SJCRH30 (cell line): ENCODE data around the gene ATP11A. TPM values are rescaled to one million over a fixed set of nuclear protein-coding genes. Genes with fewer than 3 reads are reported as not detected.

ENCODE experiments used
- DNase-seq, 2 experiments: peaks; one replicate each; pipeline ENCODE4 v3.0.0-alpha.2; 2015 to 2020
- H3K27ac ChIP-seq: fragments of 250-450 bp; sonication (Bioruptor Pico); 2 replicates; pipeline ENCODE4 v1.5.1; 2020; ENCODE audit warnings: mild to moderate bottlenecking, moderate library complexity
- H3K27me3 ChIP-seq: fragments of 250-450 bp; sonication (Bioruptor Pico); 2 replicates; pipeline ENCODE4 v1.5.1; 2020; ENCODE audit warnings: mild to moderate bottlenecking, moderate library complexity
- H3K36me3 ChIP-seq: fragments of 250-450 bp; sonication (Bioruptor Pico); 2 replicates; pipeline ENCODE4 v1.5.1; 2020; ENCODE audit warnings: mild to moderate bottlenecking, moderate library complexity
- H3K4me1 ChIP-seq: fragments of 250-450 bp; sonication (Bioruptor Pico); 2 replicates; pipeline ENCODE4 v1.5.1; 2020; ENCODE audit warnings: mild to moderate bottlenecking, moderate library complexity
- H3K4me3 ChIP-seq: fragments of 250-450 bp; sonication (Bioruptor Pico); 2 replicates; pipeline ENCODE4 v1.5.1; 2020; ENCODE audit warnings: mild to moderate bottlenecking, moderate library complexity
- H3K9me3 ChIP-seq: fragments of 250-450 bp; sonication (Bioruptor Pico); replicated peaks from 2 replicates; pipeline ENCODE4 v1.5.1; 2020; ENCODE audit warnings: mild to moderate bottlenecking, moderate library complexity
- total RNA-seq: library from RNA; depleted of rRNA; stranded (reverse); fragments of >200 nt; shearing (Covaris generic); gene quantifications from 2 replicates; pipeline ENCODE4 v1.2.3, GENCODE V29; 2014

Gene ATP11A
- total RNA-seq, 1 experiment from 2014 or later, result 14.2 TPM

GRCh38 chr13:112730157-112730671 is 40.4 kb downstream of the ATP11A start:
- no peak for DNase-seq
- Histone ChIP-seq H3K4me3 (no peak overlapping the region), H3K27me3 (no peaks in the 10 kb centered on the region), H3K9me3 (no peaks in the 10 kb centered on the region), H3K4me1 (peaks cover 22% of the 10 kb centered on the region), H3K36me3 (no peaks in the 10 kb centered on the region), H3K27ac (no peak overlapping the region)

GRCh38 chr13:112731667-112732616 is 42.1 kb downstream of the ATP11A start:
- H3K27ac ChIP-seq, result no peak overlapping the region
- no peaks in the 10 kb centered on the region for H3K9me3 ChIP-seq
- no peak overlapping the region for H3K4me3 ChIP-seq
- H3K36me3 ChIP-seq, result no peaks in the 10 kb centered on the region
- no peaks in the 10 kb centered on the region for H3K27me3 ChIP-seq
- no peak for DNase-seq
- peaks cover 15% of the 10 kb centered on the region for H3K4me1 ChIP-seq

- Histone ChIP-seq H3K4me1 (peaks cover 15% of the 10 kb centered on the region), H3K4me3 (no peak overlapping the region), H3K9me3 (no peaks in the 10 kb centered on the region), H3K27me3 (no peaks in the 10 kb centered on the region), H3K36me3 (no peaks in the 10 kb centered on the region), H3K27ac (no peak overlapping the region)
- DNase-seq, result no peak
Measured at GRCh38 chr13:112732679-112733078, 42.8 kb downstream of the ATP11A start.

GRCh38 chr13:112733112-112733511 is 43.3 kb downstream of the ATP11A start:
- Histone ChIP-seq H3K9me3 (no peaks in the 10 kb centered on the region), H3K4me1 (peaks cover 15% of the 10 kb centered on the region), H3K36me3 (no peaks in the 10 kb centered on the region), H3K27me3 (no peaks in the 10 kb centered on the region), H3K27ac (no peak overlapping the region), H3K4me3 (no peak overlapping the region)
- DNase-seq, result no peak

- peak; percentile 68 to 82 for DNase-seq
- H3K9me3 ChIP-seq, result no peaks in the 10 kb centered on the region
- no peak overlapping the region for H3K4me3 ChIP-seq
Measured at GRCh38 chr13:112733661-112734379, 44.0 kb downstream of the ATP11A start.

GRCh38 chr13:112734696-112735547 is 45.1 kb downstream of the ATP11A start:
- H3K27me3 ChIP-seq, result no peaks in the 10 kb centered on the region
- H3K9me3 ChIP-seq, result no peaks in the 10 kb centered on the region

More at GRCh38 chr13:112733661-112734379, 44.0 kb downstream of the ATP11A start:
- H3K4me1 ChIP-seq, result peaks cover 15% of the 10 kb centered on the region
- H3K27me3 ChIP-seq, result no peaks in the 10 kb centered on the region
- no peaks in the 10 kb centered on the region for H3K36me3 ChIP-seq
- no peak overlapping the region for H3K27ac ChIP-seq

GRCh38 chr13:112735791-112736190 is 46.0 kb downstream of the ATP11A start:
- Histone ChIP-seq H3K27ac (no peak overlapping the region), H3K4me3 (no peak overlapping the region), H3K27me3 (no peaks in the 10 kb centered on the region), H3K4me1 (peaks cover 20% of the 10 kb centered on the region), H3K9me3 (no peaks in the 10 kb centered on the region), H3K36me3 (no peaks in the 10 kb centered on the region)
- DNase-seq, result no peak

More at GRCh38 chr13:112734696-112735547, 45.1 kb downstream of the ATP11A start:
- Histone ChIP-seq H3K4me3 (no peak overlapping the region), H3K27ac (no peak overlapping the region), H3K36me3 (no peaks in the 10 kb centered on the region), H3K4me1 (peaks cover 15% of the 10 kb centered on the region)
- no peak for DNase-seq

- Histone ChIP-seq H3K9me3 (no peaks in the 10 kb centered on the region), H3K27ac (no peak overlapping the region), H3K4me1 (peaks cover 20% of the 10 kb centered on the region), H3K36me3 (no peaks in the 10 kb centered on the region), H3K27me3 (no peaks in the 10 kb centered on the region), H3K4me3 (no peak overlapping the region)
- no peak for DNase-seq
Measured at GRCh38 chr13:112737294-112737693, 47.5 kb downstream of the ATP11A start.

- Histone ChIP-seq H3K27ac (no peak overlapping the region), H3K4me3 (no peak overlapping the region), H3K9me3 (no peaks in the 10 kb centered on the region), H3K36me3 (no peaks in the 10 kb centered on the region), H3K27me3 (no peaks in the 10 kb centered on the region), H3K4me1 (peaks cover 13% of the 10 kb centered on the region)
- no peak for DNase-seq
Measured at GRCh38 chr13:112738606-112739005, 48.8 kb downstream of the ATP11A start.

GRCh38 chr13:112740502-112741131 is 50.8 kb downstream of the ATP11A start:
- Histone ChIP-seq H3K9me3 (no peaks in the 10 kb centered on the region), H3K36me3 (no peaks in the 10 kb centered on the region), H3K4me1 (peaks cover 5% of the 10 kb centered on the region; the same call in 1 of the 2 replicates), H3K27me3 (no peaks in the 10 kb centered on the region), H3K27ac (peak overlapping the region; percentile 48), H3K4me3 (peak overlapping the region; percentile 46)
- DNase-seq, result peak; percentile 51 to 53

GRCh38 chr13:112741185-112741755 is 51.4 kb downstream of the ATP11A start:
- peak overlapping the region; percentile 46 for H3K4me3 ChIP-seq

GRCh38 chr13:112741835-112742570 is 52.2 kb downstream of the ATP11A start:
- Histone ChIP-seq H3K4me1 (peaks cover 5% of the 10 kb centered on the region; the same call in 1 of the 2 replicates), H3K4me3 (no peak overlapping the region), H3K36me3 (no peaks in the 10 kb centered on the region), H3K27ac (no peak overlapping the region), H3K27me3 (no peaks in the 10 kb centered on the region), H3K9me3 (no peaks in the 10 kb centered on the region)
- DNase-seq, result no peak

More at GRCh38 chr13:112741185-112741755, 51.4 kb downstream of the ATP11A start:
- H3K9me3 ChIP-seq, result no peaks in the 10 kb centered on the region
- H3K27me3 ChIP-seq, result no peaks in the 10 kb centered on the region
- peak overlapping the region; percentile 48 for H3K27ac ChIP-seq
- H3K36me3 ChIP-seq, result no peaks in the 10 kb centered on the region
- DNase-seq, result no peak
- peaks cover 5% of the 10 kb centered on the region; the same call in 1 of the 2 replicates for H3K4me1 ChIP-seq

- peaks cover 5% of the 10 kb centered on the region; the same call in 1 of the 2 replicates for H3K4me1 ChIP-seq
- no peak overlapping the region for H3K27ac ChIP-seq
- no peak overlapping the region for H3K4me3 ChIP-seq
- no peak for DNase-seq
- H3K9me3 ChIP-seq, result no peaks in the 10 kb centered on the region
- no peaks in the 10 kb centered on the region for H3K36me3 ChIP-seq
- H3K27me3 ChIP-seq, result no peaks in the 10 kb centered on the region
Measured at GRCh38 chr13:112742583-112742982, 52.7 kb downstream of the ATP11A start.
